HFF-Myc (cell line): ENCODE results near the gene CPZ.
"Not testable (repeated sequence)": the region's sequence is repeated elsewhere in the genome, so short reads cannot be mapped to it uniquely, and the experiment has no call there.

Source experiments
- DNase-seq: peaks from one replicate; pipeline ENCODE4 v3.0.0-alpha.2; 2011; ENCODE audit warnings: low read depth; ENCODE audit errors: extremely low read depth
- H3K4me3 ChIP-seq: replicated peaks from 2 replicates; pipeline ENCODE4 v1.5.1; 2011; ENCODE audit warnings: low read depth, mild to moderate bottlenecking, control low read depth, low read length
- CTCF ChIP-seq: IDR thresholded peaks from 2 replicates; pipeline ENCODE4 v1.5.1; 2012; ENCODE audit warnings: mild to moderate bottlenecking, low read depth, low read length, control low read depth; ENCODE audit errors: missing control alignments

CPZ gene

GRCh38 chr4:8615921-8616787, 23.6 kb downstream of the CPZ start:
- no peak overlapping the region for H3K4me3 ChIP-seq
- DNase-seq: no peak
- no peak for TF ChIP-seq CTCF

GRCh38 chr4:8616831-8617230, 24.3 kb downstream of the CPZ start:
- no peak for DNase-seq
- H3K4me3 ChIP-seq: no peak overlapping the region
- TF ChIP-seq CTCF: no peak

GRCh38 chr4:8617486-8618040, 25.0 kb downstream of the CPZ start:
- DNase-seq: no peak
- TF ChIP-seq CTCF: no peak
- H3K4me3 ChIP-seq: no peak overlapping the region

- DNase-seq: no peak
- no peak overlapping the region for H3K4me3 ChIP-seq
- TF ChIP-seq CTCF: no peak
Measured at GRCh38 chr4:8618421-8618820, 25.9 kb downstream of the CPZ start.

- no peak overlapping the region for H3K4me3 ChIP-seq
- no peak for DNase-seq
- no peak for TF ChIP-seq CTCF
Measured at GRCh38 chr4:8618961-8619720, 26.6 kb downstream of the CPZ start.

- not testable (repeated sequence) for DNase-seq, H3K4me3 ChIP-seq
Measured at GRCh38 chr4:8621135-8621534, 28.6 kb downstream of the CPZ start.

- not testable (repeated sequence) for DNase-seq, H3K4me3 ChIP-seq
Measured at GRCh38 chr4:8624601-8625272, 32.2 kb downstream of the CPZ start.

GRCh38 chr4:8630240-8630905, 37.8 kb downstream of the CPZ start:
- not testable (repeated sequence) for DNase-seq, H3K4me3 ChIP-seq

- DNase-seq, H3K4me3 ChIP-seq: not testable (repeated sequence)
Measured at GRCh38 chr4:8631896-8632295, 39.3 kb downstream of the CPZ start.

GRCh38 chr4:8634773-8635172, 42.2 kb downstream of the CPZ start:
- H3K4me3 ChIP-seq, DNase-seq: not testable (repeated sequence)
